ENCODE results near the gene KDM2A.

Gene KDM2A

DNA sequence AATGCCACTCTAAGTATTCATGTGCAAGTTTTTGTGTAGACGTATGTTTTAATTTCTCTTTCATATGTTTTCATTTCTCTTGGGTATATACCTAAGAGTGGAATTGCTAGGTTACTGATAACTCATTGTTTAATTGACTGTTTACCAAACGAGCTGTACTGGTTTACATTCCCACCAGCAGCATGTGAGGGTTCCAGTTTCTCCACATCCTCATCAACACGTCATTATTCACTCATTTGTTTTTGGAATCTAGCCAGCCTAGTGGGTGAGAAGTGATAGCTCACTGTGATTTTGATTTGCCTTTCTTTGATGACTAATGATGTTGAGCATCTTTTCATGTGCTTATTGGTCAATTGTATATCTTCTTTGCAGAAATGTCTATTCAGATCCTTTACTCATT is 174.0 kb downstream of the KDM2A start:
- peak overlapping the region in 1 of 2 experiments; percentile 9 for H3K4me3 ChIP-seq (ENCODE audit: insufficient read depth in 1 of 2, low read depth in 1 of 2, low read length in 2 of 2)
- no peak overlapping the region for H2BK15ac ChIP-seq (ENCODE audit: low read depth, poor library complexity, severe bottlenecking)
- no peak overlapping the region for H4K8ac ChIP-seq (ENCODE audit: low read length)
- no peak overlapping the region for H2AK5ac ChIP-seq (ENCODE audit: low read length, severe bottlenecking)
- H3K79me1 ChIP-seq (replicated peaks; ENCODE audit: low read length, poor library complexity, severe bottlenecking): peaks cover 12% of the 10 kb centered on the region
- no peak overlapping the region for H2AFZ ChIP-seq (ENCODE audit: low read depth, low read length)
- no peaks in the 10 kb centered on the region for H3K27me3 ChIP-seq (ENCODE audit: control insufficient read depth in 1 of 2, insufficient read depth in 1 of 2, low read length in 2 of 2)
- peak; percentile 62 for DNase-seq
- no peak overlapping the region for H2BK120ac ChIP-seq (ENCODE audit: low read depth, low read length)
- no peak overlapping the region for H2BK12ac ChIP-seq (ENCODE audit: low read length in 2 of 2)
- H3K36me3 ChIP-seq (ENCODE audit: control insufficient read depth in 1 of 2, insufficient read depth in 2 of 2, low read depth in 1 of 2, low read length in 2 of 2): peaks cover 44 to 71% of the 10 kb centered on the region in 2 experiments
- H4K91ac ChIP-seq (ENCODE audit: low read length): no peak overlapping the region
- WGBS: 50% methylated on average over 1 of the region's 3 CpGs
- H3K9me3 ChIP-seq (ENCODE audit: control insufficient read depth, low read length): peaks cover 17% of the 10 kb centered on the region
- no peak overlapping the region for H3K18ac ChIP-seq (ENCODE audit: low read depth in 1 of 2, low read length in 2 of 2)
- H3K4ac ChIP-seq (ENCODE audit: low read depth in 1 of 2, low read length in 2 of 2): no peak overlapping the region
- H3K27ac ChIP-seq (ENCODE audit: low read length, poor library complexity, severe bottlenecking): no peak overlapping the region
- no peak overlapping the region for H2BK5ac ChIP-seq (ENCODE audit: low read depth, low read length, poor library complexity, severe bottlenecking)
- H3K9ac ChIP-seq (ENCODE audit: low read length): no peak overlapping the region
- no peak overlapping the region for H3K4me2 ChIP-seq (ENCODE audit: low read length, poor library complexity, severe bottlenecking)
- no peak overlapping the region for H3K23ac ChIP-seq (ENCODE audit: low read length in 2 of 2)
- H3K14ac ChIP-seq (ENCODE audit: low read length in 2 of 2): no peak overlapping the region
- peaks cover 24% of the 10 kb centered on the region for H3K4me1 ChIP-seq (ENCODE audit: control insufficient read depth, insufficient read depth, low read depth, low read length)

DNA sequence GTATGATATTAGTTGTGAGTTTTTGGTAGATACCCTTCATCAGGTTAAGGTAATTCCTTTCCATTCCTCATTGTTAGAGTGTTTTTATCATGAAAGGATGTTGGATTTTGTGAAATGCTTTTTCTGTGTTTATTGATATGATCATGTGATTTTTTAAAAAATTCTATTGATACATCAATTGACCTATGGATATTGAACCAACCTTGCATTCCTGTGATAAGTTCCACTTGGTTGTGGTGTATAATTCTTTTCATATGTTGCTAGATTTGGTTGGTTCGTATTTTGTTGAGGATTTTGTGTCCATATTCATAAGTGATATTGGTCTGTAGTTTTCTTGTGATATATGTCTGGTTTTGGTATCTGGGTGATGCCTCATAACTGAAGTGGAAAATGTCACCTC is 176.8 kb downstream of the KDM2A start:
- H2AFZ ChIP-seq (ENCODE audit: low read depth, low read length): no peak overlapping the region
- H3K36me3 ChIP-seq (ENCODE audit: control insufficient read depth in 1 of 2, insufficient read depth in 2 of 2, low read depth in 1 of 2, low read length in 2 of 2): peaks cover 60 to 92% of the 10 kb centered on the region in 2 experiments
- H3K4me3 ChIP-seq (ENCODE audit: insufficient read depth in 1 of 2, low read depth in 1 of 2, low read length in 2 of 2): no peak overlapping the region
- no peak overlapping the region for H2BK12ac ChIP-seq (ENCODE audit: low read length in 2 of 2)
- no peak overlapping the region for H3K18ac ChIP-seq (ENCODE audit: low read depth in 1 of 2, low read length in 2 of 2)
- no peak overlapping the region for H3K4me2 ChIP-seq (ENCODE audit: low read length, poor library complexity, severe bottlenecking)
- H3K27ac ChIP-seq (ENCODE audit: low read length, poor library complexity, severe bottlenecking): no peak overlapping the region
- no peak overlapping the region for H3K23ac ChIP-seq (ENCODE audit: low read length in 2 of 2)
- no peak for DNase-seq
- H3K4ac ChIP-seq (ENCODE audit: low read depth in 1 of 2, low read length in 2 of 2): no peak overlapping the region
- H3K14ac ChIP-seq (ENCODE audit: low read length in 2 of 2): no peak overlapping the region
- WGBS: 98% methylated on average over 1 of the region's 1 CpG
- H3K79me1 ChIP-seq (replicated peaks; ENCODE audit: low read length, poor library complexity, severe bottlenecking): peaks cover 26% of the 10 kb centered on the region
- no peak overlapping the region for H2BK120ac ChIP-seq (ENCODE audit: low read depth, low read length)
- no peak overlapping the region for H2BK5ac ChIP-seq (ENCODE audit: low read depth, low read length, poor library complexity, severe bottlenecking)
- no peaks in the 10 kb centered on the region for H3K27me3 ChIP-seq (ENCODE audit: control insufficient read depth in 1 of 2, insufficient read depth in 1 of 2, low read length in 2 of 2)
- H4K8ac ChIP-seq (ENCODE audit: low read length): no peak overlapping the region
- H4K91ac ChIP-seq (ENCODE audit: low read length): no peak overlapping the region
- H3K9me3 ChIP-seq (ENCODE audit: control insufficient read depth, low read length): peaks cover 17% of the 10 kb centered on the region
- H3K9ac ChIP-seq (ENCODE audit: low read length): no peak overlapping the region
- no peak overlapping the region for H2AK5ac ChIP-seq (ENCODE audit: low read length, severe bottlenecking)
- H2BK15ac ChIP-seq (ENCODE audit: low read depth, poor library complexity, severe bottlenecking): no peak overlapping the region
- peaks cover 14% of the 10 kb centered on the region for H3K4me1 ChIP-seq (ENCODE audit: control insufficient read depth, insufficient read depth, low read depth, low read length)

DNA sequence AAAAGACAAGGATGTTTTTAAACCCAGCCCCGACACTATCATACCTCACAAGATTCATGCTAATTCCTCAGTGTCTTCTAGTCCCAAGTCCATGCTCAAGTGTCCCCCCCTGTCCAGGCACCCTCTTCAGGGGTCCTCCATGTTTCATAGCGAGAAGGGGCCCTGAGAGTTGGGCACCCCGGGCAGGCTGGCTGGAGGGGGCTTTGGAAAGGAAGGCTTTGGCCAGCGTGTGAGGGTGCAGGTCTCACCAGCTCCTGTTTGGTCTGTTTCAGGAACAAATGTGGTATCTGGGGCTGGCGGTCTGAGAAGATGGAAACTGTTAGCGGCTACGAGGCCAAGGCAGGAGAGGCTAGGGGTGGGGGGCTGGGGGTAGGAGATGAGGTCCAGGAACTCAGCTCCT is 179.7 kb downstream of the KDM2A start:
- H3K14ac ChIP-seq (ENCODE audit: low read length in 2 of 2): no peak overlapping the region
- no peak for DNase-seq

DNA sequence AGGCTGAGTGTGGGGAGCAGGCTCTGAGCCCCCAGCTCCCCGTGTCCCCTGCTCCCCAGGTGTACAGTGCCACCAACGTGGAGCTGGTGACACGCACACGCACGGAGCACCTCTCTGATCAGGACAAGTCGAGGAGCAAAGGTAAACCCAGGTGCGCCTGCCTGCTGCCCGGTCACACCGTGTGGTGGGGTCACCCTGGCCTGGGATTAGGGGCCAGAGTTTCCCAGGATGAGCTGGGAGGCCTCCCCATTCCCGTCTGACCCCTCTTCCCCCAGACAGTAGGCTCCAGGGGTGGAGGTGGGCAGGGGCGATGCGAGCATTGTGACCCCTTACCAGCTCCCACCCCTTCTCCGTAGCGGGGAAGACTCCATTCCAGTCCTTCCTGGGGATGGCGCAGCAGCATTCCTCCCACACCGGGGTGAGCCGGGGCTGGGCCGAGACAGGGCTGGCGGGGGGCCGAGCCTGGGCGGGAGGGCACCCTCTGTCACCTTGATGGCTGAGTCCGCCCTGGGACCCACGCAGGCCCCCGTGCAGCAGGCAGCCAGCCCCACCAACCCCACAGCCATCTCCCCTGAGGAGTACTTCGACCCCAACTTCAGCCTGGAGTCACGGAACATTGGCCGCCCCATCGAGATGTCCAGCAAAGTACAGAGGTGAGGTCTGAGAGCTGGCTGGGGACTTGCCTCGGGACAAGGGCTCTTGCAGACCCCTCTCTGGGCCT is 180.6 kb downstream of the KDM2A start:
- no peaks in the 10 kb centered on the region for H3K27me3 ChIP-seq (ENCODE audit: control insufficient read depth in 1 of 2, insufficient read depth in 1 of 2, low read length in 2 of 2)
- H3K9ac ChIP-seq (ENCODE audit: low read length): no peak overlapping the region
- H3K79me1 ChIP-seq (replicated peaks; ENCODE audit: low read length, poor library complexity, severe bottlenecking): peaks cover 26% of the 10 kb centered on the region
- H3K14ac ChIP-seq (ENCODE audit: low read length in 2 of 2): no peak overlapping the region
- H3K4me1 ChIP-seq (ENCODE audit: control insufficient read depth, insufficient read depth, low read depth, low read length): peaks cover 27% of the 10 kb centered on the region
- 95% methylated on average over 24 of the region's 29 CpGs for WGBS
- no peak overlapping the region for H3K4me2 ChIP-seq (ENCODE audit: low read length, poor library complexity, severe bottlenecking)
- DNase-seq: no peak
- H3K4ac ChIP-seq (ENCODE audit: low read depth in 1 of 2, low read length in 2 of 2): no peak overlapping the region
- H4K8ac ChIP-seq (ENCODE audit: low read length): no peak overlapping the region
- H2BK120ac ChIP-seq (ENCODE audit: low read depth, low read length): no peak overlapping the region
- H3K23ac ChIP-seq (ENCODE audit: low read length in 2 of 2): no peak overlapping the region
- no peak overlapping the region for H3K18ac ChIP-seq (ENCODE audit: low read depth in 1 of 2, low read length in 2 of 2)
- H3K36me3 ChIP-seq (ENCODE audit: control insufficient read depth in 1 of 2, insufficient read depth in 2 of 2, low read depth in 1 of 2, low read length in 2 of 2): peaks cover 53 to 67% of the 10 kb centered on the region in 2 experiments
- H4K91ac ChIP-seq (ENCODE audit: low read length): no peak overlapping the region
- H2AK5ac ChIP-seq (ENCODE audit: low read length, severe bottlenecking): no peak overlapping the region
- H2BK12ac ChIP-seq (ENCODE audit: low read length in 2 of 2): no peak overlapping the region
- H2BK15ac ChIP-seq (ENCODE audit: low read depth, poor library complexity, severe bottlenecking): no peak overlapping the region
- H3K4me3 ChIP-seq (ENCODE audit: insufficient read depth in 1 of 2, low read depth in 1 of 2, low read length in 2 of 2): no peak overlapping the region
- no peak overlapping the region for H2AFZ ChIP-seq (ENCODE audit: low read depth, low read length)
- peaks cover 16% of the 10 kb centered on the region for H3K9me3 ChIP-seq (ENCODE audit: control insufficient read depth, low read length)
- no peak overlapping the region for H3K27ac ChIP-seq (ENCODE audit: low read length, poor library complexity, severe bottlenecking)
- H2BK5ac ChIP-seq (ENCODE audit: low read depth, low read length, poor library complexity, severe bottlenecking): no peak overlapping the region

More for the DNA sequence above, 179.7 kb downstream of the KDM2A start:
- no peak overlapping the region for H2BK120ac ChIP-seq (ENCODE audit: low read depth, low read length)
- no peak overlapping the region for H2BK5ac ChIP-seq (ENCODE audit: low read depth, low read length, poor library complexity, severe bottlenecking)
- no peak overlapping the region for H2BK15ac ChIP-seq (ENCODE audit: low read depth, poor library complexity, severe bottlenecking)
- peaks cover 17% of the 10 kb centered on the region for H3K9me3 ChIP-seq (ENCODE audit: control insufficient read depth, low read length)
- peaks cover 21% of the 10 kb centered on the region for H3K4me1 ChIP-seq (ENCODE audit: control insufficient read depth, insufficient read depth, low read depth, low read length)
- no peak overlapping the region for H4K91ac ChIP-seq (ENCODE audit: low read length)
- H3K9ac ChIP-seq (ENCODE audit: low read length): no peak overlapping the region
- H3K79me1 ChIP-seq (replicated peaks; ENCODE audit: low read length, poor library complexity, severe bottlenecking): peaks cover 20% of the 10 kb centered on the region
- no peak overlapping the region for H3K4me2 ChIP-seq (ENCODE audit: low read length, poor library complexity, severe bottlenecking)
- no peak overlapping the region for H3K23ac ChIP-seq (ENCODE audit: low read length in 2 of 2)
- no peak overlapping the region for H4K8ac ChIP-seq (ENCODE audit: low read length)
- no peak overlapping the region for H3K18ac ChIP-seq (ENCODE audit: low read depth in 1 of 2, low read length in 2 of 2)
- no peak overlapping the region for H3K4me3 ChIP-seq (ENCODE audit: insufficient read depth in 1 of 2, low read depth in 1 of 2, low read length in 2 of 2)
- no peaks in the 10 kb centered on the region for H3K27me3 ChIP-seq (ENCODE audit: control insufficient read depth in 1 of 2, insufficient read depth in 1 of 2, low read length in 2 of 2)
- no peak overlapping the region for H2AFZ ChIP-seq (ENCODE audit: low read depth, low read length)
- H3K36me3 ChIP-seq (ENCODE audit: control insufficient read depth in 1 of 2, insufficient read depth in 2 of 2, low read depth in 1 of 2, low read length in 2 of 2): peaks cover 53 to 76% of the 10 kb centered on the region in 2 experiments
- no peak overlapping the region for H3K4ac ChIP-seq (ENCODE audit: low read depth in 1 of 2, low read length in 2 of 2)
- no peak overlapping the region for H2AK5ac ChIP-seq (ENCODE audit: low read length, severe bottlenecking)
- no peak overlapping the region for H3K27ac ChIP-seq (ENCODE audit: low read length, poor library complexity, severe bottlenecking)
- 98% methylated on average over 7 of the region's 7 CpGs for WGBS
- H2BK12ac ChIP-seq (ENCODE audit: low read length in 2 of 2): no peak overlapping the region

All from mesenchymal stem cell (in vitro differentiated cells and primary cell).